Measurements from ENCODE around the gene TENM4.

TENM4 gene

GRCh38 chr11:79179087-79179486 lies 261.7 kb downstream of the TENM4 start:
- DNase-seq (ENCODE audit: low read depth, low spot score) = no peak

DNA sequence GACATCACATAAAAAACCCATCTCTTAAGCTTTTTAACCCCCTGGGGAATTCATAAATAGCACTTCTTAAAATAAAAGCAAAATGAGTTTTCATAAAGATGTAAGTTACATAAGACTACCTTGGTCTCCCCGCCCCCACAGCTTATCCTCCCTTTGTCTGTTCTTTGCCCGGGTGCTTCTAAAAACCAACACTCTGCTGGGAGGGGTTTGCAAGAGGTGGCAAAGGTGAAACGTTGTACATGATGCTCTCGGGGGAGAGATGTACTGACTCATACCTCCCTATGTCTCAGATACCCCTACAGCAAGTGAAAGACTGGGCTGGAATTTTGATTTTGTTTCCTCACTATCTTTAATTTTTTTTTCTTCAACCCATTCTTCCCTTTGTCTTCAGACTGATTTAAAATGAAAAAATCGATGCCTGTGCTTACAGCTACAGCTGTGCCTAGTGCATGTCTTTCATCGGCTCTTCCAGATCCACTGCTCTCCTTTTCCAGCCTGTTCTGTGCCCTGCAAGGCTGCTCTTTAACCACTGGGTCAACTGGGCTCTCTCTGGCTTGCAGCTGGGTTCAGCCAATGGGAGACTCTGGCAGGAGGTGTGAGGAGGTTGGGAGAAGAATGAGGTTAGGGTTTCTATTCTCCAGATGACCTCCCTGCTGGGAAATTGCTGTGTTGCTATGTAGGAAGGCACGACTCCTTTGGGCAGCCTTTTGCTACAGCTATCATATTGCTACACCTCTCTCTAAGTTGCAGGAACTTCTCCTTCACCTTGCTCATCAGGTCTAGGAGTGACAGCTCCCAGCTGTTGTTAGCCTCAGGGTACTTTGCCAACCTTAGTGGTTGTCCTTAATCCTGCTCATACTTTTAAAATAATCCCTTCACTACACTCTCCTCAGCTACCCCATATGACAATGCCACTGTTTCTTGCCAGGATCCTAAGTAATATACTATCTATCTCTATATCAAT lies 266.5 kb downstream of the TENM4 start:
- peak; percentile 38 for DNase-seq (ENCODE audit: low read depth, low spot score)

- no peak for DNase-seq (ENCODE audit: low read depth, low spot score)
Measured at GRCh38 chr11:79173615-79174014, 267.2 kb downstream of the TENM4 start.

GRCh38 chr11:79170321-79170720 lies 270.5 kb downstream of the TENM4 start:
- DNase-seq (ENCODE audit: low read depth, low spot score) = no peak

GRCh38 chr11:79168530-79169110 lies 272.2 kb downstream of the TENM4 start:
- no peak for DNase-seq (ENCODE audit: low read depth, low spot score)

GRCh38 chr11:79167510-79168188 lies 273.2 kb downstream of the TENM4 start:
- no peak for DNase-seq (ENCODE audit: low read depth, low spot score)

- no peak for DNase-seq (ENCODE audit: low read depth, low spot score)
Measured at GRCh38 chr11:79165908-79166307, 274.9 kb downstream of the TENM4 start.

DNA sequence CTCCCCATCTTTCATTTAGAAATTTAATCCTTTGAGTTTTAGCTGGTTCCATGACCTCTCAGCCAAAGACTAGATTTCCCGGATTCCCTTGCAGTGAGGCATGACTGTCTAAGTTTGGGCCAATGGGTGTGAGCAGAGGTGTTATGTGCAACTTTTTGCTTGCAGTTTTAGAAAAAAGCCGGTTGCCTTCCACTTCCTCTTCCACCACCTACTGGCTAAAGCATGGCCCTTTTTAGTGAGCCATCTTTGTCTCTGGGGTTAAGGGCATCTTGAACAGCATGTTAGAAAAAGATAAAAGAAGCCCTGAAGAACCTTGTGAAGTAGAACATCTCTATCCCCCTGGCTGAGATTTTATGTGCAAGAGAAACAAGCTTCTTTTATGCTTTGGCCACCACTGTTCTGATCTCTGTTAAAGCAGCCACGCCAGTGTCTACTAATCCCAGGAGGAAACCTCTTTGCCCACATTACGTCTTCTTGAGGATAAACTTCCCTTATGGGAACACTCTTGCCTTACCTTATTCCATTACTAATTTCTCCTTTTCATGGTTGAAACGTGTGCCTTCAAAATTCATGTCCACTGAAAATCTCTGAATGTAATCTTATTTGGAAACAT lies 279.9 kb downstream of the TENM4 start:
- no peak for DNase-seq (ENCODE audit: low read depth, low spot score)

GRCh38 chr11:79159657-79160450 lies 281.0 kb downstream of the TENM4 start:
- no peak for DNase-seq (ENCODE audit: low read depth, low spot score)

GRCh38 chr11:79157738-79158137 lies 283.1 kb downstream of the TENM4 start:
- DNase-seq (ENCODE audit: low read depth, low spot score) = no peak

DNA sequence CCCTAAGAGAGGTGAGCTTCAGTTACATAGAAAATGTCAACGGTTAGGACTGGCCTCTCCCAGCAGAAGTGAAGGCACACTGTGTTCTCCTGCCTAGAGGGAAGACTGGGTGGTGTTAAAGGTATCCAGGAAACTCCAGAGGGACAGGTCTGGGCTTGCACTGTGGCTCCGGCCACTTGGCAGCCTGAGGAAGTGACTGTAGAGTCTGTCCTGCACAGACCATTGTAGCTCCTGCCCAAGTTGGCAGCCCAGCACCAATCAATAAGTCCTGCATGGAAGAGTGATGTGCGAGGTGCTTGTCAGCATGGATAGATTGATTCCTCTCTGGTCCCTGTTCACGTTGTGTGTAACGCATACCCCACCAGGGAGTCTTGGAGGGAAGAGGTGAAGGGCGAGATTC lies 284.8 kb downstream of the TENM4 start:
- DNase-seq (ENCODE audit: low read depth, low spot score) = no peak

GRCh38 chr11:79155237-79155636 lies 285.6 kb downstream of the TENM4 start:
- no peak for DNase-seq (ENCODE audit: low read depth, low spot score)

GRCh38 chr11:79152511-79152910 lies 288.3 kb downstream of the TENM4 start:
- DNase-seq (ENCODE audit: low read depth, low spot score) = no peak

GRCh38 chr11:79151396-79151795 lies 289.4 kb downstream of the TENM4 start:
- no peak for DNase-seq (ENCODE audit: low read depth, low spot score)

DNA sequence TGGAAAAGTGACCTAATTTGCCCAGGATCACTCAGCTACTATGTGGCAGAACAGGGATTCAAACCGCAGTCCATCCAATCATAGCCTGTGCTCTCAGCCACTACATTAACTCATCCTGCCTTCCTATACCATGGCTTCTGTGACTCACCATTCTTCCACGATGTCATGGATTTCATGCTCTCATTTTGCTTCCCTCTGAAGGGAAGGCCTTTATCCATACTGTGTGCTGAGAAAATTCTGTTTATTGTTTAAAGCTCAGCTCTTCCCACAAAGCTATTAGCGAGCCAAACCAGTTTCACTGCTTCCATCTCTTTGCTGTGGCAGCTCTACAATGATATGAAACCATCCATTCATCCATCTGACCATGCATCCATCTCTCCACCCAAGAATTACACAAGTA lies 289.9 kb downstream of the TENM4 start:
- no peak for DNase-seq (ENCODE audit: low read depth, low spot score)

DNA sequence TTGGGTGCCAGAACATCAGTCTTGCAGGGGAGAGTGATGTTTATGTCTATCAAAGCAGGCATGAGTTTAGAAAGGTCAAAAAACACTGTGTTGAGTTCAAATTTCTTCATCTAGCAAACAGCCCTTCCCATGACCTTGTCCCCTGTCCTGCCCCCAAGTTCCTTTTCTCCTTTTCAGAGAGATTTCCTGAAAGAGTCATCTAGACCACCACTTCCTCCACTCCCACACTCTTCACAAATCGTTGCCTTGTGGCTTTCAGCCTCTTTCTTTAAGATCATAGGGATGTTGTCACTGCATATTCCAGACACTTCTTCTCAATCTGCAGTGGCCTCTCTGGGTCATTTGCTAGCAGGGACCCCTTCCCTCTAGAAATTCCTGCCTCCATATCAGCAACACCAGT lies 290.5 kb downstream of the TENM4 start:
- no peak for DNase-seq (ENCODE audit: low read depth, low spot score)

- no peak for DNase-seq (ENCODE audit: low read depth, low spot score)
Measured at GRCh38 chr11:79147731-79148130, 293.1 kb downstream of the TENM4 start.

DNA sequence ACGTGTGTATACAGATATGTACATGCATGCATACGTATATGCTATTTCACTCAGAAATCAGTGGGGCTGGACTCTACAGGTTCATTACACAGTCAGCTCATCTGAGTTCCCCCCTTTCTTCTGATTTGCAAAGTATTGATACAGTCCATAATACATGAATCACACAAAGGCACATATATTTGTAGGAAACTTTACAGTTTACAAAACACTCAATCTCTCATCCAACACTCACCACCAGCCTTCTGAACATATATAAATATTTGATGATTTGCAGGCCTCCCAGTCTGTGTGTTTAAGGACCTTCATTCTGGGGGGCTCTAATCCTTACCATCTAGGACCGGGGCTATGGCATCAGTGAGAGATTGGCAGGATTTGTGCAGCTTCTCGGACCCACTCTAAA lies 293.8 kb downstream of the TENM4 start:
- DNase-seq (ENCODE audit: low read depth, low spot score) = no peak

DNA sequence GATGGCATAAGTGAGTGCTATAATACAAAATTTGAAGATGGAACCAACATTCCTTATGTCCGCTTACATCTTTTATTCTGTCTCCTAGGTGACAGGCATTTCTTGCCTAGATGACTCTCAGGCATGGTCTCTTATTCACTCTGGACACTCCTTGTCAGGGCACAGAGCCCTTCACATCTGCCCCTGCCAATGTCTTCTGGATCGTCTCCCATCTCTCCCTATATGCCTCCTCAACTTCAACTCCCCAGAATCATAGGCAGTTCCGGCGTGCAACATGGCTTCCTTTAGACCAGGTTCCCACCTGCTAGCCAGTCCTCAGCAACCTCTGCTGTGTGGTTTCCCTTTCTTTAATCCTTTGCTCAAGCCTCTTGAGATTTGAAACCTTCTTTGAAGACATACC lies 300.9 kb downstream of the TENM4 start:
- no peak for DNase-seq (ENCODE audit: low read depth, low spot score)

- no peak for DNase-seq (ENCODE audit: low read depth, low spot score)
Measured at GRCh38 chr11:79129702-79130101, 311.1 kb downstream of the TENM4 start.

GRCh38 chr11:79128291-79128690 lies 312.5 kb downstream of the TENM4 start:
- DNase-seq (ENCODE audit: low read depth, low spot score) = no peak

Data from iPS DF 19.7 (cell line).